Stimulated activated CD4-positive, alpha-beta T cell treated with anti-CD3 and anti-CD28 coated beads, Interleukin-1b, Interleukin-23, amount 100 ng/mL, for 48 hours (primary cell): ENCODE data around the gene PAXX.

Source experiments
- DNase-seq: peaks from one replicate; pipeline ENCODE4 v3.0.0-alpha.2; 2020

The PAXX gene

GRCh38 chr9:137034039-137034708, 42.0 kb downstream of the PAXX start:
- DNase-seq: no peak

GRCh38 chr9:137034709-137035506, 42.7 kb downstream of the PAXX start:
- DNase-seq: peak; percentile 88

- DNase-seq: no peak
Observed at GRCh38 chr9:137035507-137035834, 43.2 kb downstream of the PAXX start.

- DNase-seq: no peak
Observed at GRCh38 chr9:137035937-137036336, 43.7 kb downstream of the PAXX start.

GRCh38 chr9:137037035-137037434, 44.8 kb downstream of the PAXX start:
- no peak for DNase-seq

- DNase-seq: no peak
Observed at GRCh38 chr9:137037483-137037882, 45.3 kb downstream of the PAXX start.

GRCh38 chr9:137038916-137039315, 46.7 kb downstream of the PAXX start:
- no peak for DNase-seq

- no peak for DNase-seq
Observed at GRCh38 chr9:137039611-137040366, 47.6 kb downstream of the PAXX start.

- DNase-seq: no peak
Observed at GRCh38 chr9:137040568-137040967, 48.3 kb downstream of the PAXX start.

- no peak for DNase-seq
Observed at GRCh38 chr9:137041124-137041523, 48.9 kb downstream of the PAXX start.

GRCh38 chr9:137042751-137043727, 50.8 kb downstream of the PAXX start:
- no peak for DNase-seq
